Prostate gland (tissue), 2 donors: Measurements from ENCODE around the gene KLHDC9. TPM values are rescaled to one million over a fixed set of nuclear protein-coding genes. Genes with fewer than 3 reads are reported as not detected.

Experiments
- DNase-seq: peaks from one replicate; pipeline ENCODE4 v3.0.0-alpha.2; 2019; ENCODE audit warnings: low spot score
- H3K27ac ChIP-seq, 2 donors: fragments of 200-600 bp; sonication (generic); 2 replicates each; pipeline ENCODE4 v1.5.1; 2017 to 2019
- H3K27me3 ChIP-seq: fragments of 200-600 bp; sonication (generic); replicated peaks from 2 replicates; pipeline ENCODE4 v1.5.1; 2019; ENCODE audit not compliant: insufficient read depth
- H3K36me3 ChIP-seq, 2 donors: fragments of 200-600 bp; sonication (generic); 1 replicate in 1 of 2; 2 replicates in 1 of 2; pipeline versions ENCODE4 v1.5.1 to v1.8.1; 2017 to 2019
- H3K4me1 ChIP-seq: fragments of 200-600 bp; sonication (generic); replicated peaks from 2 replicates; pipeline ENCODE4 v1.5.1; 2019
- H3K4me3 ChIP-seq, 2 donors: fragments of 200-600 bp; sonication (generic); 2 replicates each; pipeline ENCODE4 v1.5.1; 2017 to 2019
- H3K9me3 ChIP-seq: fragments of 200-600 bp; sonication (generic); 2 replicates; pipeline ENCODE4 v1.5.1; 2017
- CTCF ChIP-seq, 4 experiments: fragments of 200-600 bp in 2 of 4; fragments of 450-650 bp in 2 of 4; sonication (generic) in 2 of 4; IDR thresholded peaks; 1 replicate in 3 of 4; 2 replicates in 1 of 4; pipeline ENCODE4 v1.5.1; 2016 to 2019; ENCODE audit warnings: antibody characterized with exemption in 4 of 4, mild to moderate bottlenecking in 2 of 4, moderate library complexity in 2 of 4
- POLR2A ChIP-seq: fragments of 450-650 bp; IDR thresholded peaks from one replicate; pipeline ENCODE4 v1.6.1; 2016; ENCODE audit warnings: antibody characterized with exemption, mild to moderate bottlenecking
- POLR2AphosphoS5 ChIP-seq: sonication (generic); formaldehyde crosslinking; IDR thresholded peaks from one replicate; pipeline ENCODE4 v1.6.1; 2017; ENCODE audit warnings: antibody characterized with exemption
- WGBS: methylation state at CpG from one replicate; pipeline ENCODE4 v1.1.5; 2018; 5-methylcytosine and 5-hydroxymethylcytosine counted together
- intact Hi-C: fragments of 100-400 bp; cut with DNase I; formaldehyde crosslinking; loops from one replicate; pipeline ENCODE4 v1.14.2; 2022
- total RNA-seq, 2 donors: library from RNA; depleted of rRNA; stranded (reverse); fragments of >200 nt; gene quantifications; one replicate each; pipeline ENCODE4 v1.1.0, GENCODE V29; 2016

Gene KLHDC9
- total RNA-seq, 2 donors from 2014 or later = 24.8 to 33.3 TPM

DNA sequence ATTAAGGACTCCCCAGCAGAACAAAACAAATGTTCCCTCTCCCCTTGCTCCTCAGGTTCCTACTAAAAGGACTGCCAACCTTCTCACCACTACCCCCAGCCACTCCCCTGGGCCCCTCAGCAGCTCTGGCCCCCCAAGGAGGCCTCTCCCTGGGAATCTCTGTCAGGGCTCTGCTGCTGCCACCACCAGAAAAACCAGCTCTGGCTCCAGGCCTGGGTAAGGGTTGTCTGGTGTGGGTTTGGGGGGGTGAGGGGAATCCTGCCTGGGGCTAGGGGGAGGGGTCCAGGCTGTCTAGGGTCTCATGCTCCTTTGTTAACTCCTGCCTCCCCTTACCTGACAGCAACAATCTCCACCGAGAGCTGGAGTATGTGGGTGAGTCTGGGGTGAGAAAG is 13.6 kb upstream of the KLHDC9 start:
- Histone ChIP-seq H3K27me3 (no peaks in the 10 kb centered on the region), H3K4me1 (peaks cover 6% of the 10 kb centered on the region), H3K9me3 (no peaks in the 10 kb centered on the region), H3K36me3 (no peaks in the 10 kb centered on the region), H3K4me3 (no peak overlapping the region), H3K27ac (peak overlapping the region; percentile 72 to 79)
- intact Hi-C loops = no loop called here
- WGBS = 91% methylated on average over 1 of the region's 1 CpG
- no peak for TF ChIP-seq CTCF (IDR thresholded peaks at IDR 0.05)
- no peak for TF ChIP-seq POLR2AphosphoS5
- no peak for TF ChIP-seq POLR2A
- DNase-seq = no peak

DNA sequence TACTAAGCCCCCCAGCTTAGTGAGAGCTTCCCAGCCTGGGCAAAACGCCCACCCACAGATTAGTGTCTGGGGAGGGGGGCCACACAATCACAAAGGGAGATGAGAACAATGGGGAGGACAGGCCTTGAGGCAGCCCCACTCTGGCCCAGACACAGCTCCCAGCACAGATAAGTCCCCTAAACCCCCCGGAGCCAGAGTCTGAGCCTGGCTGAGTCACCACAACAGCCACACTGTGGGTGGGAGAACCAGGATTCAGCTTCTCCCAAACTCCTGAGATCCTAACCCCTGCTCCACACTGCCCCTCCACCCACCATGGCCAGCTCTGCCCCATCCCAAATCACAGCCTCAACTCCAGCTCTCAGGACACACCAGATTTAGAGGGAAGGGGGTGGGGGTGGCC is 13.0 kb upstream of the KLHDC9 start:
- no peak for TF ChIP-seq POLR2A
- no peak for TF ChIP-seq CTCF (IDR thresholded peaks at IDR 0.05)
- TF ChIP-seq POLR2AphosphoS5 = no peak
- Histone ChIP-seq H3K27me3 (no peaks in the 10 kb centered on the region), H3K36me3 (no peaks in the 10 kb centered on the region), H3K9me3 (no peaks in the 10 kb centered on the region), H3K27ac (peak overlapping the region; percentile 72 to 79), H3K4me1 (peaks cover 6% of the 10 kb centered on the region), H3K4me3 (no peak overlapping the region)
- intact Hi-C loops = no loop called here
- no peak for DNase-seq
- WGBS = 64% methylated on average over 2 of the region's 2 CpGs

DNA sequence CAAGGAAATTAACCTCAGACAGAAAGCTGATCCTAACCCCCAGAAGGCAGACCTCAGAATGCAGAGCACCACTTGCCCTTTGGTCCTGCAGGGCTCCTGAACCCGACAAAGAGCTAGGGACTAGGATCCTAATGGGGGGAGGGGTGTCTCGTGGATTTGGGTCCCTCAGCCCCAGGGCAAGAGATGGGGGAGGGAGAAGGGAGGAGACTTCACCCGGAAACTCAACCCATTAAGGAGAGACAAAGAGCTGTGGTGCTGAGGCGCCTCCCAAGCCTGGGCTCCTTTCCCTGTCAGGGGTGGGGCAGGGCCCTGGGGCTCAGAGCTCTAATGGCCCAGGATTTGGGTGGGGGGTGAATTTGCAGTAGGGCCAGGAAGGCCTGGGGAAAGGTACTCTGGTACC is 11.7 kb upstream of the KLHDC9 start:
- intact Hi-C loops = no loop called here
- WGBS = 31% methylated on average over 4 of the region's 4 CpGs
- H3K4me1 ChIP-seq = peaks cover 6% of the 10 kb centered on the region
- H3K27ac ChIP-seq = peak overlapping the region; percentile 41 to 79
- H3K9me3 ChIP-seq = no peaks in the 10 kb centered on the region
- H3K27me3 ChIP-seq = no peaks in the 10 kb centered on the region
- H3K36me3 ChIP-seq = no peaks in the 10 kb centered on the region
- TF ChIP-seq CTCF (IDR thresholded peaks at IDR 0.05) (no peak), POLR2AphosphoS5 (no peak), POLR2A (no peak)
- no peak overlapping the region for H3K4me3 ChIP-seq
- DNase-seq = no peak

DNA sequence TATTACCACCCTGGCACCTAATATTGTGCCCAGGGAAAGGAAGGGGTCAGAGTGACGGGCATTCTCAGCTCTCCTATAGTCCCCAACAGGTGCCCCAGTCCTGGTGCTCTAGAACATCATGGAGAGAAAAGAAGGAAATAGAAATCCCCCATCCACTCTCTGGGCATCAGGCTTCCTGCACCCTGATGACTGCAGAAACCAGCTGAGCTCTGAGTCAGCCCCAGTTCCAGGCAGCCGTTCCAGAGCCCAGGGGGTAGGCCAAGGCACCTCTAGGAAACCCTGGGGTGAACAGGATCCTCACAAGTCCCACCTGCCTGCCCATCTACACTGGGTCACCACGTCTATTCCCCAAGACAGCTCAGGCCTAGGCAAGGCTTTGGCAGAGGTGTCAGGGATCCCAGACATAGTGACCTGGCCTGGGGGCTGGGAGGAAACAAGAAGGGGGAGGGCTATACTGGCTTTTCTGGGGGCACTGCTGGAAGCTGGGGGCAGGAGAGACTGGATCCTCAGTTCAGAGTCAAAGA is 9.5 kb upstream of the KLHDC9 start:
- H3K4me3 ChIP-seq = peak overlapping the region; percentile 29 to 38
- H3K27me3 ChIP-seq = no peaks in the 10 kb centered on the region
- intact Hi-C loops = no loop called here
- peaks cover 3% of the 10 kb centered on the region for H3K4me1 ChIP-seq
- H3K27ac ChIP-seq = peak overlapping the region; percentile 68 to 82
- 72% methylated on average over 3 of the region's 3 CpGs for WGBS
- no peak for DNase-seq
- TF ChIP-seq CTCF (IDR thresholded peaks at IDR 0.05) (no peak), POLR2A (no peak), POLR2AphosphoS5 (no peak)
- no peaks in the 10 kb centered on the region for H3K36me3 ChIP-seq
- no peaks in the 10 kb centered on the region for H3K9me3 ChIP-seq

DNA sequence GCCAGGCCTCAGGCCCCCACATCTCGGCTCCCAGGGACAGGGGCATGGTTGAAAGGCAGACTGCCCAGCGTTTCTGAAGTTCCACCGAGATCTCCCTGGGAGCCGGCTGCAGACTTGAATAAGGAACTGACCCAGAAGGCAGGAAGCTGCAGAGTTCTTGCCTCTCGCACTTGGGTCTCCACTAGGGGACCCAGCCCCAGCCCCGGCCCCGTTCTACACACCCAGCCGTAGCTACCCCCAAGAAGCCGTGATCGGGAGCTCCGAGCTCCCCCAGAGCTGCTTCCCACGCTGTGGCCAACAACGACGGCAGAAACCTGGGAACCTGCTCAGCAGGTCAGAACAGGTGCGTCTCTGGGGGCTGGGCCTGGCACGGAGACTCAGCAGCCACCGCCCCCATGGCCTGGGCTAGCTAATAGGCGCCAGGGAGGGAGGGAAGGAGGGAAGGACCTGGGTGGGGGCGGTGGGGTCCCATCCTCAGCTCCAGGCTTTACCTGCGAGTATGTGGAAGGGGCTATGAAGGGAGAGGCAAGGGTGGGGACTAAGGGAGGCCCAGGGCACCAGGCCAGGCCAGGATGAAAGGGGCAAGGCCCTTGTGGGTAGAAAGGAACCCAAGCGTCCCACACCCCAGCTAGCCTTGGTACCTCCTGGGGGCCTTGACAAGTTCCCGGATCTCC is 8.8 kb upstream of the KLHDC9 start, which contains the start of gene NECTIN4:
TSS of gene NECTIN4 (minus strand) at position 308 of the 674 bp plus-strand sequence. CDS start at position 46, 262 bp downstream.
- intact Hi-C loops = no loop called here
- H3K9me3 ChIP-seq = no peaks in the 10 kb centered on the region
- H3K27me3 ChIP-seq = no peaks in the 10 kb centered on the region
- WGBS = 39% methylated on average over 19 of the region's 22 CpGs
- peak within 1 kb of the TSS; percentile 29 to 38 for H3K4me3 ChIP-seq
- peak within 1 kb of the TSS; percentile 68 to 82 for H3K27ac ChIP-seq
- DNase-seq = peak; percentile 78
- no peak for TF ChIP-seq CTCF (IDR thresholded peaks at IDR 0.05)
- TF ChIP-seq POLR2A = peak; percentile 83
- peak; percentile 79 for TF ChIP-seq POLR2AphosphoS5
- no peaks in the 10 kb centered on the region for H3K36me3 ChIP-seq
- H3K4me1 ChIP-seq = no peaks in the 10 kb centered on the region
